ENCODE measurements around the gene HOXB6.

HOXB6 gene

GRCh38 chr17:48604770-48605329 lies at the start of gene HOXB6:
Gene HOXB6, minus strand, starts transcription at chr17:48604986. Its CDS starts 6,836 bp downstream, at chr17:48598150.
- peak; percentile 90 for DNase-seq (ENCODE audit: low spot score)

DNA sequence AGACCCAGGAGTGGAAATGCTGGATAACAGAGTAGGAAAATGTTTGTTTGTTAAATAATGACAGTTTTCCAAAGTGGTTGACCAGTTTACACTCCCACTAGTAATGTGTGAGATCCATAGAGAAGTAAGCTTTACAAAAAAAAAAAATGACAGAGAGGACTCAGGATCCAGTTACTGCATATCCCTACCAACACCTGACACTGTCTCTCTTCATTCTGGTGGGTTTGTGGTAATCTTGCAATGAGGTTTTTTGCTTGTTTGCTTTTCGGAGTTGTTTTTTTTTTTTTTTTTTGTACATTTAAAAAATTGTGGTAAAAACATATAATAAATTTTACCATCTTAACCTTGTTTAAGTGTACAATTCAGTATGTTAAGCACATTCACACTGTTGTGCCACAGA lies 45.0 kb upstream of the HOXB6 start:
- no peak for DNase-seq (ENCODE audit: low spot score)

DNA sequence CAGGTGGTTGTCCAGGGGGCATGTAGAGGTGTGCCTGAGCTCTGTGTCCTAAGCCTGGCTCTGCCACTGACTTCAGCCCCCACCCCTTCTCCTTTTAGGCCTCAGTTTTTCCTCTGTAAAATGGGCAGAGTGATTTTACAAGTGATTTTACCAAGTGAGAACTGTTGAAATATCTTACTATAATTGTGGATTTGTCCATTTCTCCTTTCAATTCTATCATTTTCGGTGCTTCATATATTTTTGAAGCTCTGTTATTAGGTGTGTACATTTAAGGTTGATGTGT lies 43.1 kb upstream of the HOXB6 start:
- no peak for DNase-seq (ENCODE audit: low spot score)

GRCh38 chr17:48647103-48647962 lies 42.5 kb upstream of the HOXB6 start:
- DNase-seq (ENCODE audit: low spot score), result peak; percentile 40

GRCh38 chr17:48646183-48647102 lies 41.7 kb upstream of the HOXB6 start:
- peak; percentile 64 for DNase-seq (ENCODE audit: low spot score)

- DNase-seq (ENCODE audit: low spot score), result no peak
Measured at GRCh38 chr17:48645639-48646182, 40.9 kb upstream of the HOXB6 start.

DNA sequence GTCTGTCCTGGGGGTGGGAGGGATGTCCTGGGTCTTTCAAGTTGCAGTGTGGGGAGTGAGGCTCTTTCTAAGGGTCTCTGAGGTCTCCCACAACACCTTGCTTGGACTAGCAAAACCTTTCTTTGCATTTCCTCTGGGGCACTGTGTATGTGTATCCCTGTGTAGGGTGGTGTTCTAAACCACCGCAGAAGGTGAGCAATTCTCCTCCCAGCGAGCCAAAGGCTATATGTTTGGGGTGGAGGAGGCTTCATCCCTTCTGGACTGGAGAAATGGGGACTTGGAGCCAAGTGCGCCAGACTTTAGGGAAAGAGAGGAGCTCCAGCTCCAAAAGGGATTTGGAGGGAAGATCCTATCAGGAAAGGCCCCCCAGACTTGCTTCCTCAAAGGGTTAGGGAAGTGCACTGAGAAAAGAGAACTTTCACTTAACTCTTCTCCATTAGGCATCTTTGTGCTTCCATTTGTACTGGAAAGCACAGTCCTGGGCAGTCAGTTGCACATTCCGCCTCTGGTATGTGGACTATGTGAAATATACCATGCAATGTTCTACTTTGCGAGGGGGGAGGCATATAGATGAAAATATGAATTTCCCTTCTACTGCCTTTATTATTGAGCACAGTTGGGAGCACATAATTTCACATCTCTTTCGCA lies 40.2 kb upstream of the HOXB6 start:
- no peak for DNase-seq (ENCODE audit: low spot score)

- DNase-seq (ENCODE audit: low spot score), result no peak
Measured at GRCh38 chr17:48644159-48644558, 39.4 kb upstream of the HOXB6 start.

GRCh38 chr17:48643697-48644012 lies 38.9 kb upstream of the HOXB6 start:
- no peak for DNase-seq (ENCODE audit: low spot score)

GRCh38 chr17:48642843-48643696 lies 38.3 kb upstream of the HOXB6 start:
- no peak for DNase-seq (ENCODE audit: low spot score)

GRCh38 chr17:48642059-48642842 lies 37.5 kb upstream of the HOXB6 start:
- peak; percentile 34 for DNase-seq (ENCODE audit: low spot score)

DNA sequence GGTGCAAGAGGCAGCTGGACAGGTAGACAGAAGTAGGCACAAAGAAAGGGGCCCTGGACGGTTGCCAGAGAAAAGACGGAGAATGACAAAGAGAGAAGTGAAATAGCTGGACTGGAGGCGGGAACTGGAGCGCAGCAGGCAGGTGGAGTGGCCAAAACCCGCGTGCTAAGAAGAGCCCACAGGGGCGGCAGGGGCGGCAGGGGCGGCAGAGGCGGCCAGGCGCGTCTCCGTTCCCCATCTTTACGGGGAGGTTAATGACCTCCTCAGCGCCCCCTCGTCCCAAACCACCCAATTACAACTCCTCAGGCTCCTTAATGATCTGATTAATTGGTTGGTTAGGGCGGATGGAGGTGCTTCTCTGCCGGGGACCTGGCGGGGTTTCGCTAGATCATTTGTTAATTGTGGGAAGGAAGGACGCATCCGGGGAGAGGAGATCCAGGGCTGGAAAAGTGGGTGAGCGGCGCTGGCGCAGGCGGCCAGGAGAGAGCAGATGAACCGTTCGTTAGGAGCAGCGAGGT lies 36.8 kb upstream of the HOXB6 start:
- no peak for DNase-seq (ENCODE audit: low spot score)

GRCh38 chr17:48640858-48641180 lies 36.0 kb upstream of the HOXB6 start:
- DNase-seq (ENCODE audit: low spot score), result no peak

DNA sequence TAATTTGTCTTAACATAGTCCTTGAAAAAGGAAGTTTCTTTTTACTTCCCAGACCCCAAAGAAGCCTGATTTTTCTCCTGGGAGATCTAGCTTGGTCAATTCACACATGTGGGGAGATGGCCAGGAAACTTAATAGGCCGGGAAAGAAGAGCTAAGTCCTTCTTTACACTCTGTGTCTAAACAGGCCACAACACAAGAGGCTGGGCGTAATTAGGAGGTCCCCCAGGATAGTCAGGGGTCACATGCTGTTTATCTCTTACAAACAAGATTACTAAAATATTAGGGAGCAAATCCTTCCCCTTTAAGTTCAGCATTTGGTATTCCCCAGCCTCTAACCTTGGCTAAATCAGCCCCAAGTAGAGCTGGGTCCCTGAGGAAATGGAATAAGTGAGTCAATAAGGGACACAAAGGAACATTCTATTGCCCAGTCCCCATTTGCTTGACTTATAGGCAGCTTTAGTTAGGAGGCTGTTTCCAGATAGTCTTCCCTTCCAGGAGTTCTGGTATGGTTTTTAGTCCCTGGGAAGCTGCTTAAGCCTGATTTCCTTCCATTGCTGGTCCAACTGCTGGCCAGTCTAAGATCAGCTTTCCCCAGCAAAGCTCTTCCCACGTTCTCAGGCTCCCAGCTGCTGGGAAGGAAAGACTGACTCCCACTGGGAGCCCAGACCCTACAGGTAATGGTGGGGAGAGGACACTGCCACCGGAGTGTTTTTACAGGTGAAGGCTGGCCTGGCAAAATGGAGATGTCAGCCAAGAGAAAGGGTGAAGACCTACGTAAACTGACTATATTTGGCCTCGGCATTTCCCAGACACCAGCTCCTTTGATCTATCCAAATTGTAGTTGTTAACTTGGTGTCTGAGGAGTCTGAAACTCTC lies 35.4 kb upstream of the HOXB6 start:
- no peak for DNase-seq (ENCODE audit: low spot score)

DNA sequence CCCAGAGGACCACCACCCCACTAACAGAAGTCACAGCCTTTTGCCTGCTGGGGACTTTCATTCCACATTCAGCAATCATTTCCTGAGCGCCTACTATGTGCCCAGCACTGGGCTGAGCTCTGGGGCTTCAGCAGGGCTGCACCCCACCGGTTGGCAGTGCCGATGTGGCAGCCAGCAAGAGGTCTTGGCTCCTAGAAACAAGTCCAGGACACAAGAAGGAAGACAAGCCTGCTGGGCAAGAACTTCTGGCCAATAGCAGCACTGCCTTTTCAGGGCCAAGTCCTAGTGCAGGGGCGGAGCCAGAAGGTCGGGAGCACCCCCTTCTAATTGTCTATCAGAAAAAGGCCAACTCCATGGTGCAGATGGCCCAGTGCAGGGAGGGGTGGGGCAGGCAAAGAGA lies 34.4 kb upstream of the HOXB6 start:
- no peak for DNase-seq (ENCODE audit: low spot score)

DNA sequence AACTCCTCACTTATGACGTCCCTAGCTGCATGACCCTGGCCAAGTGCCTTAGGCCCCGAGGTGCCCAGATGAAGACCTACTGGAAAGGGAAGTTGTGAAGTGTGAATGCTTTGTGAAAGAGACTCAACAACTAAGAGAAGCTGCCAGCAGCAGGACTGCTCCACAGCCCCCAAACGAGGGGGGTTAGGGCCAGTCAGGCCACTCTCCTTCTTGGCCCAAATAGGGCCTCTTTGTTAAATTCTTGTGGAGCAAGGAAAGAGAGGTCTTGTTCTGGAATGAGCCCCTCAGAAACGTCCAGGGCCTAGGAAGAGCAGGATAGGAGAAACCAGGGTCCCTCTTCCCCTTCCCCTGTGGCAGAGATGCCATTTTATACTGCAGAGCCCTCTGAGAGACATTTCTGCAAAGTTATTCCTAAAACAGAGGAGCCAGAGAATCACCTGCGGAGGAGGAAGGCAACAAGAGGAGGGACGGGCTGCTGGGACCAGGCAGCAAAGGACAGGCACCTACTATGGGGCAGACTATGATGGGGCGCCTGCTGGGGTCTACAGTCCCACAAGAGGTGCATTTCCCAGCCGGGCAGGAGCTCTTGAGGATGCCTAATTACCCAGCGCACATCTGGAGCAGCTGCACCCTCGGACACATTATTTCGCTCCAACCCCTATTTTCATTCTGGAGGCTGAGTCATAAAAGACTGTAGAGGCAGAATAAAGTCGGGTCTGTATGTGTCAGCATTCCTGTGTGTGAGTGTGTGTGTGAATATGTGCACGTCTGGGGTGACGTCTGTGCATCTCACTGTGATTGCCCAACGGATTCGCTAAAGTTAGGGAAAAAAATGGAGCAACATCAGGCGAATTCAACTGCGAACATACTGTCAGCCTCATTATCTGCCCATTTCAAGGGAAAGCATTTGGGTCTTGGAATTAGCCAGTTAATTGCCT lies 32.8 kb upstream of the HOXB6 start:
- no peak for DNase-seq (ENCODE audit: low spot score)

GRCh38 chr17:48636177-48637018 lies 31.6 kb upstream of the HOXB6 start:
- DNase-seq (ENCODE audit: low spot score), result no peak
